Peyer's patch (tissue), 4 donors: ENCODE measurements around the gene ADK.

Experiments used
- POLR2A ChIP-seq, 2 donors: fragments of 450-650 bp; IDR thresholded peaks; one replicate each; pipeline ENCODE4 v1.5.1; 2017; ENCODE audit warnings: antibody characterized with exemption in 2 of 2, mild to moderate bottlenecking in 2 of 2, moderate library complexity in 2 of 2
- TF ChIP-seq, protein P1 (sequence below), 6 experiments: fragments of 450-650 bp in 4 of 6; fragments of 200-600 bp in 2 of 6; sonication (generic) in 1 of 6; IDR thresholded peaks; one replicate each; pipeline ENCODE4 v1.5.1; 2017 to 2019; ENCODE audit warnings: antibody characterized with exemption in 6 of 6, mild to moderate bottlenecking in 3 of 6, moderate library complexity in 1 of 6

DNA sequence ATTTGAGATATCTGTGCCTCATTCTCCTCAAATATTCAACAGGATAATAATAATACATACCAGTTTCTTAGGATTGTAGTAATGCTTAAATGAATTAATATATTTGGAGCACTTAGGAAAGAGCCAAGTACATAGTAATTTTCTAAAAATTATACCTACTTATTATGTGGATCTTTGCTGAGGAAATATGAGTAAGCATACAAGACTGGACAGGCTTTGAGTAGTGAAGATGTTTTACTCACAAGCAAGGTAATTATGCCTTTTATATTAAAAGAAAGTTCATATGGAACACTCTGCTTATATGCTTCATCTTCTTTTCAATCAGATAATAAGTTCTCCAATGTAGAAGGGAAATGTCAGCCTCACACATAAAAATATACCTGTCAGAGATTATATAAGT, 337.9 kb downstream of the ADK start:
- TF ChIP-seq, protein P1, sequence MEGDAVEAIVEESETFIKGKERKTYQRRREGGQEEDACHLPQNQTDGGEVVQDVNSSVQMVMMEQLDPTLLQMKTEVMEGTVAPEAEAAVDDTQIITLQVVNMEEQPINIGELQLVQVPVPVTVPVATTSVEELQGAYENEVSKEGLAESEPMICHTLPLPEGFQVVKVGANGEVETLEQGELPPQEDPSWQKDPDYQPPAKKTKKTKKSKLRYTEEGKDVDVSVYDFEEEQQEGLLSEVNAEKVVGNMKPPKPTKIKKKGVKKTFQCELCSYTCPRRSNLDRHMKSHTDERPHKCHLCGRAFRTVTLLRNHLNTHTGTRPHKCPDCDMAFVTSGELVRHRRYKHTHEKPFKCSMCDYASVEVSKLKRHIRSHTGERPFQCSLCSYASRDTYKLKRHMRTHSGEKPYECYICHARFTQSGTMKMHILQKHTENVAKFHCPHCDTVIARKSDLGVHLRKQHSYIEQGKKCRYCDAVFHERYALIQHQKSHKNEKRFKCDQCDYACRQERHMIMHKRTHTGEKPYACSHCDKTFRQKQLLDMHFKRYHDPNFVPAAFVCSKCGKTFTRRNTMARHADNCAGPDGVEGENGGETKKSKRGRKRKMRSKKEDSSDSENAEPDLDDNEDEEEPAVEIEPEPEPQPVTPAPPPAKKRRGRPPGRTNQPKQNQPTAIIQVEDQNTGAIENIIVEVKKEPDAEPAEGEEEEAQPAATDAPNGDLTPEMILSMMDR (IDR thresholded peaks at IDR 0.05) = no peak
- TF ChIP-seq POLR2A (IDR thresholded peaks at IDR 0.05) = no peak
